Transverse colon (tissue), 3 donors: Measurements from ENCODE around the gene ZNF614.

Source experiments
- EP300 ChIP-seq: sonication (generic); formaldehyde crosslinking; IDR thresholded peaks from one replicate; pipeline ENCODE4 v1.6.1; 2017; ENCODE audit warnings: antibody characterized with exemption, low read depth
- POLR2A ChIP-seq: fragments of 450-650 bp; IDR thresholded peaks from one replicate; pipeline ENCODE4 v1.6.1; 2016; ENCODE audit warnings: antibody characterized with exemption, mild to moderate bottlenecking, moderate library complexity
- TF ChIP-seq, protein P1 (sequence below), 5 experiments: fragments of 200-600 bp in 3 of 5; fragments of 450-650 bp in 2 of 5; sonication (generic) in 3 of 5; IDR thresholded peaks; 1 replicate in 2 of 5; 2 replicates in 3 of 5; pipeline ENCODE4 v1.5.1; 2016 to 2017; ENCODE audit warnings: antibody characterized with exemption in 5 of 5, inconsistent platforms in 3 of 5, mild to moderate bottlenecking in 2 of 5, moderate library complexity in 1 of 5

DNA sequence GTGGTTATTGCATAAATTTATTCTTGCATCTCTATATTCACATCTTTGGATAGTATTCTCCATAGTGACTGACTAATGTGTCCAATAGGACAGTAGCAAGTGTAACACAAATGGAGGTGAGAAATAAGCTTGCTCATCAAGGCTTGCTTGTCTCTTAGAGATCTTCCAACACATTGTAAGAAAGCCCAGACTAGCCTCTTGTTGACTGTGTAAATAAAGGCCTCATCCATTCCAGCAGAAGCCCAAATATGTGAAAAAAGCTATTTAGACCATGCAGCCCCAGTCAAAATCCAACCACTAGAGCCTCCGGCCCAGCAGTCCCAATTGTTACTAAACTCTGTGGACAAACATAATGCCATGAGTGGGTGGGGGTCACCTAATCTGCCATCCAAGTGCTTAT lies 17.5 kb downstream of the ZNF614 start:
- TF ChIP-seq, protein P1, sequence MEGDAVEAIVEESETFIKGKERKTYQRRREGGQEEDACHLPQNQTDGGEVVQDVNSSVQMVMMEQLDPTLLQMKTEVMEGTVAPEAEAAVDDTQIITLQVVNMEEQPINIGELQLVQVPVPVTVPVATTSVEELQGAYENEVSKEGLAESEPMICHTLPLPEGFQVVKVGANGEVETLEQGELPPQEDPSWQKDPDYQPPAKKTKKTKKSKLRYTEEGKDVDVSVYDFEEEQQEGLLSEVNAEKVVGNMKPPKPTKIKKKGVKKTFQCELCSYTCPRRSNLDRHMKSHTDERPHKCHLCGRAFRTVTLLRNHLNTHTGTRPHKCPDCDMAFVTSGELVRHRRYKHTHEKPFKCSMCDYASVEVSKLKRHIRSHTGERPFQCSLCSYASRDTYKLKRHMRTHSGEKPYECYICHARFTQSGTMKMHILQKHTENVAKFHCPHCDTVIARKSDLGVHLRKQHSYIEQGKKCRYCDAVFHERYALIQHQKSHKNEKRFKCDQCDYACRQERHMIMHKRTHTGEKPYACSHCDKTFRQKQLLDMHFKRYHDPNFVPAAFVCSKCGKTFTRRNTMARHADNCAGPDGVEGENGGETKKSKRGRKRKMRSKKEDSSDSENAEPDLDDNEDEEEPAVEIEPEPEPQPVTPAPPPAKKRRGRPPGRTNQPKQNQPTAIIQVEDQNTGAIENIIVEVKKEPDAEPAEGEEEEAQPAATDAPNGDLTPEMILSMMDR (IDR thresholded peaks at IDR 0.05), result no peak
- TF ChIP-seq EP300, result no peak
- TF ChIP-seq POLR2A, result no peak
